ENCODE data around the gene KCNMB4.
"Not testable (repeated sequence)": the region's sequence is repeated elsewhere in the genome, so short reads cannot be mapped to it uniquely, and the experiment has no call there.

The KCNMB4 gene

DNA sequence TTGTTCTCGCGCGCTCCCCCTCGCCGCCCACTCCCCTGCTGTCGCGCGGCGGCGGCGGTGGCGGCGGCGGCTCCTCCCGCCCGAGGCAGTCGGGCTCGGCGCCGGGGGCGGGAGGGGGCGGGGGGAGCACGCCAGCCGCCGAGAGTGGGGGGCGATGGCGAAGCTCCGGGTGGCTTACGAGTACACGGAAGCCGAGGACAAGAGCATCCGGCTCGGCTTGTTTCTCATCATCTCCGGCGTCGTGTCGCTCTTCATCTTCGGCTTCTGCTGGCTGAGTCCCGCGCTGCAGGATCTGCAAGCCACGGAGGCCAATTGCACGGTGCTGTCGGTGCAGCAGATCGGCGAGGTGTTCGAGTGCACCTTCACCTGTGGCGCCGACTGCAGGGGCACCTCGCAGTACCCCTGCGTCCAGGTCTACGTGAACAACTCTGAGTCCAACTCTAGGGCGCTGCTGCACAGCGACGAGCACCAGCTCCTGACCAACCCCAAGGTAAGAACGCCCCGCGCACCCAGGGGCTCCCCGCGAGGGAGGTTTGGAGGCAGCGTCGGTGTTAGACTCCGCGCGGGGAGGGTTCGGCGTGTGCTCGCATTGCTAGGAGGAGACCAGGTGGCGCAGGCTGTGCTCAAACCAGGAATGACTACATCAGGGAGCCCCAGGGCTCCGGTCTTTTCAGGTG is 629 bp downstream of the KCNMB4 start:
- intact Hi-C loops (cut with DNase I), result loop anchor here (5.0 kb wide), 3 partner anchors 124 to 211 kb away; partner anchors contain the start of gene CNOT2

DNA sequence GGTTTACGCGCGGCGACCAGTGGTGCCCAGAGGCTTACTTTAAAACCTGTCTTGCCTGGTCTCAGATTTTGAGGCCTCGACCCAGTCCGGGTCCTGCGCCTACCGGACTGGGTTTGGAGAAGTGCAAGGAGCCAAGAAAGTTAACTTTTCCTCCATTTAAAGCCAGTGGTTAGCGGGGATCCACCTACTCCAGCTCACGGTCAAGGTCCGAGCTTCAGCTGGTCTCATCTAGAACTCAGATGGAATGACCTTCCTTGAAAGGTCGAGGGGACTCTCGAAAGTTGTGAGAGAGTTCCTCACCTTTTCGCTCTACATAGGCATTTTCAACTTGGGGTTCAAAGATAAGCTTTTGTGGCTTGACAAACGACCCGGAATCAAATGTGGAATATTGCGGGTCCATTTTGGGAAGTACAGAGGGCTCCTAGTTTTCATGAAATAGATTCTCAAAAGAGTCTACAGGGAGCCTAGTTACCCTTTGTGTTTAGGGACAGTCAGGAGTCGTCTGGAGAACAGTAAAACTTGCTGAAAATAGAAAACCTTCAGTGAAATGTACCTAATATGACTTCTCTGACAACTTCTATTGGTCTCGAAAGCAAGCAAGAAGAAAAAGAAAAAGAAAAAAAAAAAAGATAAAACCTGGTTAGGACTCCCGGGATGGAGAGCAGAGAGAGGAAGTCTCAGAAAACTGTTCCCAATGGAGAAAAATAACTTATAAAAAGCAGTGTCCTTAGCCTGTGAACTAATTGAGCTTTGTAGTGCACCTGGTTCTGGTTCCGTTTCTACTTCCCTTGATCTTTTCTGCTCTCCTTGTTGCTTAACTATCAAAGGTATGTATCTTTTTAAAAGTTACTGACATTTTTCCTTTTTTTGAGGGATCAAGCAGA is 1.4 kb downstream of the KCNMB4 start:
- intact Hi-C loops (cut with DNase I), result loop anchor here (5.0 kb wide), 3 partner anchors 125 to 210 kb away; partner anchors contain the start of gene CNOT2

More for the DNA sequence above, 629 bp downstream of the KCNMB4 start:
- peak; percentile 29 to 83 (median 64) for DNase-seq

DNA sequence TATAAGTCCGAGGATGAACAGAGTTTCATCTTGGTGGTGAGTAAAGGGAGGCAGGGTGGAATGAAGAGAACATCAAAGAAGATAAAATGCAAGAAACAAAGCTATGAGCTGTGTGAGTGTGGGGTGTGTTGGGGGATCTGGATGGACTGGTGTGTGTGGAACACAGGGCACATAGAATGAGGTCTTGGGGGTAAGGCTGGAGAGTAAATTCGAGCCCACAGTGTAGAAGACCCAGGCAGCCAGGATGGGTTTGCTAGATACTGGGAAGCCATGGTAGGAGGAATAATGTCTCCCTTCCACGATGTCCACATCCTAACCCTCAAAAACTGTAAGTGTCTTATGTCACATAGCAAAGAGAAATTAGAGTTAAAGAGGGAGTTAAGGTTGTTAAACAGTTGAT is 6.8 kb downstream of the KCNMB4 start:
- intact Hi-C loops (cut with DNase I), result no loop called here

More for the DNA sequence above, 1.4 kb downstream of the KCNMB4 start:
- peak in 4 of 42 donors; percentile 8 to 37 (median 9) for DNase-seq

DNA sequence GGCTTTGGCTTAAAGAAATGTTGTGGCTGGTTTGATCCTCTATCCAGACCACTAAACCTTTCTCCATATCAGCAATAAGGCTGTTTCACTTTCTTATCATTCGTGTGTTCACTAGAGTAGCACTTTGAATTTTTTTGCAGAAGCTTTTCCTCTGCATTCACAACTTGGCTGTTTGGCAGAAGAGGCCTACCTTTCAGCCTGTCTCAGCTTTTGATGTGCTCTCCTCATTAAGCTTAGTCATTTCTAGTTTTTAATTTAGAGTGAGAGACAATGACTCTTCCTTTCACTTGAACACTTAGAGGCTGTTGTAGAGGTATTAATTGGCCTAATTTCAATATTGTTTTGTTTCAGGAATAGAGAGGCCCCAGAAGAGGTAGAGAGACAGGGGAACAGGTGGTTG is 13.8 kb downstream of the KCNMB4 start:
- no peak for DNase-seq
- intact Hi-C loops (cut with DNase I), result no loop called here

More for the DNA sequence above, 6.8 kb downstream of the KCNMB4 start:
- no peak for DNase-seq

DNA sequence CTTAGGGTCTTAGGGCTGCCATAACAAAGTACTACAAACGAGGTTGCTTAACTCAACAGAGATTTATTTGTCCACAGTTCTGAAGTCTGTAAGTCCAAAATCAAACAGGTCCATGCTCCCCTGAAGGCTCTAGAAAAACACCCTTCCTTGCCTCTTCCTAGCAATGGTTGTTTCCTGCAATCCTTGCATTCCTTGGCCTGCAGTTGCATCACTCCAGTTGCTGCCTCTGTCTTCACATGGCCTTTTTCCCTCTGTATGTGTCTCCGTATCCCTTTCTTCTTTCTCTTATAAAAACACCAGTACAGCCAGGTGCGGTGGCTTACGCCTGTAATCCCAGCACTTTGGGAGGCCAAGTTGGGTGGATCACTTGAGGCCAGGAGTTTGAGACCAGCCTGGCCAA is 17.4 kb downstream of the KCNMB4 start:
- intact Hi-C loops (cut with DNase I), result no loop called here
- DNase-seq, result no peak

DNA sequence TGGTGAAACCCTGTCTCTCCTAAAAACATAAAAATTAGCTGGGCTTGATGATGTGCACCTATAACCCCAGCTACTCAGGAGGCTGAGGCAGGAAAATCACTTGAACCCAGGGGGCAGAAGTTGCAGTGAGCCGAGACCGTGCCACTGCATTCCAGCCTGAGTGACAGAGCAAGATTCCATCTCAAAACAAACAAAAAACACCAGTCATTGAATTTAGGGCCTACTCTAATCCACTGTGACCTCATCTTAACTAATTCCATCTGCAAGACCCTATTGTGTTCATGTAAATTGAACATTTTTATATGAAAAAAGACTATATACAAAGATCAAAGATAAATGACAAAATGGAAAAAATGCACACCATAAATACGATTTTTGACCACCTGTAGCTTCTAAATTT is 17.8 kb downstream of the KCNMB4 start:
- intact Hi-C loops (cut with DNase I), result no loop called here
- DNase-seq, result no peak

DNA sequence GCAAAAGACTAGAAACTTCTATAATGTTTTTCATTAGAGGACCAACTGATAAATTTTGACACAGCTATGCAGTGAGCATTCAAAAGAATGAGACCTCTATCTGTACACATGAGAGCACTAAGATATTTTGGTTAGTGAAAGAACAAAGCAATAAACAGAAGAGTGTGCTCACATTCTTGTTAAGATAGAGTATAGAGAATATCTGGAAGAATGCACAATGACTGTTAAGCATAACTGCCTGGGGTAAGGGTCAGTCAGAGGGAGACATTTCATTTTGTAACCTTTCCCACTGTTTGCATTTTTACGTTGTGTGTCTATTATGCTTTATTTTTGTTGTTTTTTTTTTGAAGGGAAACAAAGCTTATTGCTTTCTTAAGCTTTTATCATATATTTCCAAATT is 20.7 kb downstream of the KCNMB4 start:
- DNase-seq, result no peak
- intact Hi-C loops (cut with DNase I), result no loop called here

DNA sequence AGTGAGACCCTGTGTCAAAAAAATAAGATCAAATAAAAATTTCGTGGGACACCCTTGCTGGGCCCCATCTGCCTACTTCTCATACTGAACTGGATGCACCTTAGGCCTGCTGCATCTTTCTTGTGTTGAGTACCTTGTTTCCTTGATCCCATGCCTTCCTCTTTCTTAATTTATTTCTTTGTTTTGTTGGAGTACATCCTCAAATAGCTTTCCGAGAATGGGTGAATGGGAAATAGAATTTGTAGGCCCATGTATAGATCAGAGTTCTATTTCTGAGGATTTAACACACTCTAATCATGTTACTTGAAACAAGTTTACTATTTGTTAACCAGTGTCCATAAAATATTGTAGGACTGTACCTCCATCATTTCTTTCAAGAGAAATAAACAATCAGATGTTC is 23.6 kb downstream of the KCNMB4 start:
- DNase-seq, result no peak
- intact Hi-C loops (cut with DNase I), result no loop called here

DNA sequence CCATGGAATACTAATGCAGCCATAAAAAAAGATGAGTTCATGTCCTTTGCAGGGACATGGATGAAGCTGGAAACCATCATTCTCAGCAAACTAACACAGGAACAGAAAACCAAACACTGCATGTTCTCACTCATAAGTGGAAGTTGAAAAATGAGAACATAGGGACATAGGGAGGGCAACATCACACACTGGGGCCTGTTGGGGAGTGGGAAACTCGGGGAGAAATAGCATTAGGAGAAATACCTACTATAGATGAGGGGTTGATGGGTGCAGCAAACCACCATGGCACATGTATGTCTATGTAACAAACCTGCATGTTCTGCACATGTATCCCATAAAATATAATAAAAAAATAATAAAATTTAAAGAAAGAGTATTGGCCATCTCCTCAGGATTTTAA is 26.5 kb downstream of the KCNMB4 start:
- DNase-seq; intact Hi-C loops (cut with DNase I): not testable (repeated sequence)

DNA sequence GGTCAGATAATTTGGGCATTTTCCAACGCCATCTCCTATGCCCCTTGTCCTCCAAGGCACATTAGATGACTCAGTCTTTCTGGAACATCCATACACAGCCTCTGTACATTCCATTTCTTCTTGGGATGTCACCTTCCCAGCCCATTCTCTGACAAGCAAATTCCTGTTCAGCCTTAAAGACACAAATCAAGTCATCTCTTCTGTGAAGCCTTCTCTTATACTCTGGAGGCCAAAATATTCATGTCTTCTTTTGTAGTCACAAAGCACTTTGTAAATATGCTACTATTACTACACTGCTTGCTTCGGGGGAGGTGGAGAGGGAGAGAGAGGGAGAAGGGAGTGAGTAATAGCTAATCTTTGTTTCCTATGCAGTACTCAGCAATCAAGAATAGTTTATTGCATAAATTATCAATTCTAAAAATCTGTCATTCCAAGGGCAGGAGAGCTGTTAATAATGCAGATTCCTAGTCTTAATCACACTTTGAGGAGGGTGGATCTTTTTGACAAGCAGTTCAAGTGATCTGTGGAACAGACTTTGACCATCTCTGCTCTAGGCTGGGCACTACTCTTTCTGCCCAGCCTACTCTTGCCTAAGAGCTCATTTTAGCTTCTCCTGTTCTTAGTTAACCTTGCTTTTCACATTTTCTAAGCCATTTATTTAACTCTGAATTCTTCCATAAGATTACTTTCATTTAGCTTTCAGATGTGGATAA is 27.9 kb downstream of the KCNMB4 start:
- intact Hi-C loops (cut with DNase I), result no loop called here
- DNase-seq, result no peak

DNA sequence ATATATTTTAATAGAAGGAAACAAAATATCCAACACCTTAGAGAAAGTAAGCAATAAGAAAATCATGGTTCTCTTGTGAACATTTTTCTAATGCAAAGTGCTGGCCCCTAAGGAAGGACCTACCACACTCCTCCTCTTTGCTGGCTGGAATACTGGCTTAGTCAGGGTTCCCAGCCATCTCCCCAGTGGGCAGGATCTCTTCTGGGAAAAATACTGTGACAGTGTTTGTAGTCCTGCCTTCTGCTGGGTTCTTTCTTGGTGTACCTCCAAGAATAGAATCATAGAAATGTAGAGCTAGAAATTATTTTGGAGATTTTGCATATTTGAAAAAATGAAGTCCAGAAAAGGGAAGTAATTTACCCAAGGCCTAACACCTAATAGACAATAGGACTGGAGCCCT is 31.9 kb downstream of the KCNMB4 start:
- intact Hi-C loops (cut with DNase I), result no loop called here

DNA sequence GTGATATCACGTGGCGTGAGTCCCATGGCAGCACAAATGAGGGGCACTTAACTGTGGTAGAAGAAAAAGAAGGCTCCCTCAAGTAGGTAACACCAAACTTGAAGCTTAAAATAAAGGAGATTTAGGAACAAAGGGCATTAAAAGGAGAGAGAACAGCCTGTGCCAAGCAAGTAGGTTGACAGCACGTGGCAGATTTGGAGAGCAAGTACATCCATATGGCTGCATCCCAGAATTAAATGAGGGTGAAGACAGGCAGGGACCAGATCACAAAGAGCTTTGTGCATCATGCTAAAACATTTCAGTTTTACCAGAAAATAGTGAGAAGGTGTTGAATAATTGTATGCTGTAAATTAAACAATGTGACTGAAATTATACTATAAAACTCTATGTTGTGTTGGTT is 32.8 kb downstream of the KCNMB4 start:
- intact Hi-C loops (cut with DNase I), result no loop called here
- DNase-seq, result no peak

More for the DNA sequence above, 31.9 kb downstream of the KCNMB4 start:
- no peak for DNase-seq

DNA sequence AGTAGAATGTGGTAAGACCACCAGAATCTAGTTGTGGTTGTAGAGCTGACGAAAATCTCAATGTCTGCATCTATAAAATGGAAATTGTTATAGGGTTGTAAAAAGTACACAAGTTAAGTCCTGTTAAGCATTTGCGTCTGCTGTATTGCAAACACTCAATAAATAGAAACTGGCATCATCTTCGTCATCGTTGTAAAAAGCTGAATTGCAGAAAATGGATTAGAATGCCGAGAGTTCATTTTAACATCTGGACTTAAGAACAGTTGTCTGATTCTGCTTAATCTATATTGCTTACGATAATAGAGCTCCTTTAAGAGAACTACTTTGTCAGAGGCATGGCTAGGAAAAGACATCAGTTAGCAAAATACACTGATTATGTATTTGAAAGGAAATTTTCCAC is 33.2 kb downstream of the KCNMB4 start:
- DNase-seq, result no peak
- intact Hi-C loops (cut with DNase I), result no loop called here

DNA sequence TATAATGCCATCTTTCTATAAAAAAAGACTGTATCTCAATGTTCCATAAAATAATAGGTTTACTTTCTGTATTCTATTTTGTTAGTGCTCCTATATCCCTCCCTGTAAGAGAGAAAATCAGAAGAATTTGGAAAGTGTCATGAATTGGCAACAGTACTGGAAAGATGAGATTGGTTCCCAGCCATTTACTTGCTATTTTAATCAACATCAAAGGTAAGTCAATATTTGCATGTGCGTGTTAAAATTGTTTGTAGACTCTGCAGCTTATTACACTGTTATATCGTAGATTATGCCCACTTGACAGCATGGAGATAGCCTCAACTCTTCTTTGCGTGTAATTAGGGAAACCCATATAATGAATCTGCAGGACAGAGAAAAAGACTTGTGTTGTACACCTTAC is 34.0 kb downstream of the KCNMB4 start:
- intact Hi-C loops (cut with DNase I), result no loop called here
- DNase-seq, result no peak

DNA sequence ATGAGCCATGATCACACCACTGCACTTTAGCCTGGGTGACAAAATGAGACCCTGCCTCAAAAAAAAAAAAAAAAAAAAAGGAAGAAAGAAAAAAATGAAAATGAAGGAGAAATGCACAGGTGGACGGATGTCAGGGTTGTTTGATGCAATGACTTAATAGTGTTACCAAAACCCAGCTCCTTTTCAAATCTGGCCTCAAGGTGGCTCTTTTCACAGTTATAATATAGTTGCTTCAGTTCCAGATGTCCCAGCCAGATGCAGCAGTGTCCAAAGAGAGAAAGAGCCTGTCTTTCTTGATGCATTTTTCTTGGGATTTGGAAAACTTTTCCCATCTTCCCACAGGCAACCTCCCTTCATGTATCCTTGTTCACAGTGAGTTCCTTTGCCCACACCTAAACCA is 36.5 kb downstream of the KCNMB4 start:
- DNase-seq, result peak in 3 of 42 donors; percentile 7 to 24 (median 11)
- intact Hi-C loops (cut with DNase I), result no loop called here

DNA sequence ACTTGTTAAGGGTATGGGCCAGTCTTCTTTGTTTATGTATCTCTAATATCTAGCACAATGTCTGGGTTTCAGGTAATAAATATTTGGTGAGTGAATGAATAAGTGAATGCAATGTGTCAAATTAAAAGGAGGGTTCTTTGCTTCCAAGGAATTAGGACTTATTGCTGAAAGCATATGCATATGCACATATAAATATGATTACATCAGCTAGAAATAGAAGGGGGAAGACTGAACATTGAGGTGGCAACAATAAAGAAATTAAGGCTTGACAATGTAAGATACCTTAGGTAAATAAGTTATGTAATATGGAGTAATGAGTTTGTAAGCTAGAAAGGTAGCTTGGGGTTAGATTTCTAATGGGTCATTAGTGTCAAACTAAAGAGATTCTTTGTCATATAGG is 37.7 kb downstream of the KCNMB4 start:
- intact Hi-C loops (cut with DNase I), result no loop called here
- no peak for DNase-seq

DNA sequence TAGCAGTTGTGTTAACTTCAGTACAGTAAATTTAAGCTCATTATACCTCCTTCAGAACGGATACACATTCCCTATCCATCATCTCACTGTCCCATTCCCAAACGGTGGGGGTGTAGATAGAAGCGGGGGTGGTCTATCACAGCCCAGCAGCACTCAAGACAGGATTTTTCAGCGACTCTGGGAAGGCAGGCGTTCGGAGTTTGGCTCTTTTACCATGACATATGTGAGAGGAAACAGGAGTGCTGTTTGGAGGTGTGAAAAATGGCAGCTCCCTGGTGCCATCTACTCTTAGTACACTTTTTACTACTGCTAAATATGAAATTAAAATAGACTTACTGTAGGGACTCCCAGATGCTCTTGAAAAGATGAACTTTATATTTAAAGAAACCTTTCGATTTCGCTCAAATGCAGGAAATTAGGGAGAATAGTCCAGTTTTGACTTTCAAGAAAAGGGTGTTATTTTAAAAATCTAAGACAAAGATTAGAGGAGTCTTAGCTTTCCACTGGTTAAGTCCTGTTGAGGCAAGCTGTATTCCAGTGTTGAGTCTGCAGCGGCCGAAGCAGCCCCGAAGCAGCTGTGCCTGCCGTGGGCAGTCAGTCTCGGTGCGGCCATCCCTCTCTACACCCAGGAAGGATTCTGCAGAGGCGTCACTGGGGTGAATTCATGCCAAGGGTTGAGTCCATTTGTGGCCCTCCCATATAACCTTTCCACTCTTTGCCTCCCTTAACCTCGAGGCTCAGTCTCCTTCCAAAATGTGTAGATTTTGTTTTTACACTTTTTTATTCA is 42.1 kb downstream of the KCNMB4 start:
- intact Hi-C loops (cut with DNase I), result no loop called here
- DNase-seq, result no peak

DNA sequence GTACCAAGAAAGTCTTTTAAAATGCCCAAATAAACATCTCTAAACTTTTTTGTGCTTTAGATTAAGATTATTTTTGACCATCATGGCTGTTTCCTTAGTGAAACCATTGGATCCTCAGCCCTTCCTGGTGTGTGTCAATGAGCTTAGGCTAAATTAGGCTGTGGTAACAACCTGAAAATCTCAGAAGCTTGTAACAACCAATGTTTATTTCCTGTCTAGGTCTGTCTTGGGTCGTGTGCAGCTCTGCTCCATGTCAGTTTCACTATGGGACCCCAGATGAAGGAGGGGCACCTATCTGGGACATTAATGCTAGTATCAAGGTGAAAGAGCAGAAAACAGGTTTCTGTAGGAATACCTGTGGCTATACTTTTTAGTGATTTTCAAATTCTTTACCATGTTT is 49.9 kb downstream of the KCNMB4 start:
- intact Hi-C loops (cut with DNase I), result no loop called here
- DNase-seq, result no peak

DNA sequence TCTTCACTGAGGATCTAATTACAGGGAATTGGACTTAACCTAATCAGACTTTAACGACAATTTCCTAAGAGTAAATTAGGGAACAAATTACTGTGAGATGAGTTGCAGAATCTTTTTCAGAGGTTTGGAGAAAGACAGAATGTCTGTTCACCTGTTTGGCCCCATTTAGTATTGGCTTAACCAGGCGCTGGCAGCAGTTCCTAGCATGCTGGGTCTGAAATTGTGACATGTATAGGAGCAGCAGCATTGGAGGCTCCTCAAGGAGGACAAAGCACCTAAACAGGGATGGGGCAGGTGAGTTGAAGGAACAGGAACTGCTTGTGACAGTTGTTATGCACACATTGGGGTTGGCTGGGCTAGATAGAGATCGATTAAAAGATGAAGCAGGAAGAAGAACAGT is 51.0 kb downstream of the KCNMB4 start:
- no peak for DNase-seq
- intact Hi-C loops (cut with DNase I), result no loop called here

Measured in head of caudate nucleus (tissue), 42 donors.